LNCAP (cell line): Measurements from ENCODE around the gene PTPRN.

Experiments used
- TF ChIP-seq, protein P1 (sequence below): fragments of 450-650 bp; IDR thresholded peaks from 2 replicates; pipeline ENCODE4 v1.5.1; 2017; ENCODE audit warnings: mild to moderate bottlenecking

PTPRN gene

DNA sequence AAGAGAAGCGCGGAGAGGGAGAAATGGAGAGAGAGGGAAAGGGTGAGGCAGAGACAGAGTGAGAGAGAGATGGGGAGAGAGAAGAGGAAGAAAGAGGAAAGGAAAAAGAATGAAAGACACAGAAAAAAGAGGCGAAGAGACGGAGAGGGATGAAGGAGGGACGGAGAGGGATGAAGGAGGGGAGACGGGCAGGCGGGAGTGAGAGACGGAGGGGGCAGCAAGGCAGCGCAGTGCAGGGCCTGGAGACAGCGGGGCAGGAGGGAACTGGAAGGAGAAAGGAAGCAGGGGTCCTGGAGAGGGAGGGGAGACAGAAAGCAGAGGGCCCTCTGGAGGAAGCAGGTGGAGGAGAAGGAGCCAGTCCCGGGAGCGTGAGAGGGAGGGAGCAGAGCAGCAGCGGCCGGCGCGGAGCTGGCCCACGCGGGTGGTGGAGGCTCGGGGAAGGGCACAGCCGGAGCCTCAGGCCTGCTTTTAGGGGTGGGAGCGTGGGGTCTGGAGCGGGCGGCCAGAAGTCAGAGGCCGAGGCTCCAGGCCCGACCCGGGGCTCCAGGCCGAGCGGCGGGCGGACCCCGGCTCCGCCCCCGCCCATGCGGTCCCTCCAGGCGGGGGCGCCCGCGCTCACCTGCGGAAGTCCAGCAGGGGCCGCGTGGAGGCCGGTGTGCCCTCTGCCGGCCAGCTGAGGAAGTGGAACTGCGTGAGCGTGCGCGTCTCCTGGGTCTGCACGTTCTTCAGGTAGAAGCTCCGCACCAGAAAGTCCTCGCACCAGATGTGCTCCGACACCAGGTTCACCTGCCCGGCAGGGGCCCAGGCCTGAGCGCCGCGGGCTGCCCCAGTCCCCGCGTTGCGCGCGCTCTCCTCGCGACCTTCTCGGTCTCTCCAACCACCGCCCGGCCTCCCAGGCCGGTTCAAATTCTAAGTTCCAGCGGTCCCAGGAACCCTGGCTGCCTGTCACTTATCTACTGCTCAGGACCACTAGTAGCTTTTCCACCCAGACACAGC, 14.5 kb downstream of the PTPRN start:
- TF ChIP-seq, protein P1, sequence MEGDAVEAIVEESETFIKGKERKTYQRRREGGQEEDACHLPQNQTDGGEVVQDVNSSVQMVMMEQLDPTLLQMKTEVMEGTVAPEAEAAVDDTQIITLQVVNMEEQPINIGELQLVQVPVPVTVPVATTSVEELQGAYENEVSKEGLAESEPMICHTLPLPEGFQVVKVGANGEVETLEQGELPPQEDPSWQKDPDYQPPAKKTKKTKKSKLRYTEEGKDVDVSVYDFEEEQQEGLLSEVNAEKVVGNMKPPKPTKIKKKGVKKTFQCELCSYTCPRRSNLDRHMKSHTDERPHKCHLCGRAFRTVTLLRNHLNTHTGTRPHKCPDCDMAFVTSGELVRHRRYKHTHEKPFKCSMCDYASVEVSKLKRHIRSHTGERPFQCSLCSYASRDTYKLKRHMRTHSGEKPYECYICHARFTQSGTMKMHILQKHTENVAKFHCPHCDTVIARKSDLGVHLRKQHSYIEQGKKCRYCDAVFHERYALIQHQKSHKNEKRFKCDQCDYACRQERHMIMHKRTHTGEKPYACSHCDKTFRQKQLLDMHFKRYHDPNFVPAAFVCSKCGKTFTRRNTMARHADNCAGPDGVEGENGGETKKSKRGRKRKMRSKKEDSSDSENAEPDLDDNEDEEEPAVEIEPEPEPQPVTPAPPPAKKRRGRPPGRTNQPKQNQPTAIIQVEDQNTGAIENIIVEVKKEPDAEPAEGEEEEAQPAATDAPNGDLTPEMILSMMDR: peak; percentile 94

DNA sequence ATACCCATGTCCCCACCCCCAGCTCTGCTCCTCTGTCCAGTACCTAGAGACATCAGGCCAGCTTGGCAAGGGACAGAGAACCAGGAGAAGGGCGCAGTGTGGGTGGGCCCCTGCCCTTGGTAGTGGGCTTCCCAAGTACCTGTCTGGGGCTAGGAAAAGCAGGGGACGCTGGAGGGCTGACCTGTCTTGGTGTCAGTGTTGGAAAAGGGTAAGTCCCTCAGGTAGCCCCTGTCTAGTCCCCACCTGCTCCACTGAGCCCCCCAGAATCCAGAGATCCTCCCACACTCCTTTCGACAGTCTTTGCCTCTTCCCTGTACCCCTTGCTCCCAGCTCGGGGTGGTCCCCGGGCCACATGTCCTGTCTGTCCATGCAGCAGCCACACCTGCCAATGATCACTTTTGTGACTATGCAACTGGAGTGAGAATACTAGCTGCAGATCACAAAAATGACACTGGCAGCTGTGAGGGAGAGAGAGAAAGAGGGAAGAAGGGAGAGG, 15.4 kb downstream of the PTPRN start:
- TF ChIP-seq, protein P1: no peak

DNA sequence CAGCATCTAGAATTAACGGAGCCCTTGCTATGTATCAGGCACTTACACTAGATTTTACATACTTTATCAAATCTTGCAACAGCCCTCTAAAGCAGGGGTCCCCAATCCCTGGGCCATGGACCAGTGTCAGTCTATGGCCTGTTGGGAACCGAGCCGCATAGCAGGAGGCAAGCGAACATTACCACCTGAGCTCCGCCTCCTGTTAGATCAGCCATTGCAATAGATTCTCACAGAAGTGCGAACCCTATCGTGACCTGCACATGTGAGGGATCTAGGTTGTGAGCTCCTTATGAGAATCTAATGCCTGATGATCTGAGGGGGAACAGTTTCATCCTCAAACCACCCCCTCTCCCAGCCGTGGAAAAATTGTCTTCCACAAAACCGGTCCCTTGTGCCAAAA, 16.6 kb downstream of the PTPRN start:
- TF ChIP-seq, protein P1: no peak

DNA sequence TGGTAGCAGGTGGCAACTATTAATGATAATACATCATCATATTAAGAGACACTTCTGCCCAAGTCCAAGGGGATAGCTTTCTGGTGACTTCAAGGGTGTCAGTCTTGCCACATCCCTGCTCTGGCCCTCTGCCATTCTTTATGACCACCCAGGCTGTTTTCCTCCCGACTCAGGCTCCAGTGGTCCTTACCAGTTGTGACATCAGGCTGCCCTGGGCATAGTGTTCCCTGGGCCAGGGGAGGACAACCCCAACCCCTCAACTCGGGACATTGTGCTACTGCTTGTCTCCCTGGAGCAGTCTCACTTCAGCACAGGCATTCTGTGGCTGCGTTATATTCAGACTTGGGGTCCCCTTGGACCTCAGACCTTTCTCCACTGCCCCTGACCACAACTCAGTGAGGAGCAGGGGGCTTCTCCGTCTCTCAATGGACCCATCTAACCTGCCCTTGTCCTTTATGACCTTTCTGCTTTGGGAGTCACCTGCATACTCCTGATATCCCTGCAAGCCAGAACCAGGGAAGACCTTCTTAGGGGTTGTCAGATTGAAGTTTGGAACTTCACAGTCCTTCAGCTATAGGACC, 17.2 kb downstream of the PTPRN start:
- TF ChIP-seq, protein P1: no peak

DNA sequence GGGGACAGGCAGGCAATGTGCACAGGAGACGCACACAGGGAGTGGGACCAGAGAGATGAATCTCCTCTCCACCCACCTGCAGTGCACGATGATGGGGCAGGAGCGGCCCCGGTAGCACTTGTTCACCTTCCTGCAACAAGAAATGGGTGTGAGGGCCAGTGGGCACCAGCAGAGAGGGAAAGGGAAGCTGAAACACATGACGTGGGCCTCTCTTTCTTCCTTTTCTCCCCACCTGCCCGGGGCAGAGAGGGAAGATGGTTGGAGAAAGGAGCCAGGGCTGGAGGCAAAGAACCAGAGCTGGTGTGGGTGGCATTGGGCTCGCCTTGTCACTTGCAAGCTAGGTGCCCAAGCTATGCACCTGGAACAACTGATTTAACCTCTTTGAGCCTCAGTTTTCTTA, 17.8 kb downstream of the PTPRN start:
- TF ChIP-seq, protein P1: no peak

DNA sequence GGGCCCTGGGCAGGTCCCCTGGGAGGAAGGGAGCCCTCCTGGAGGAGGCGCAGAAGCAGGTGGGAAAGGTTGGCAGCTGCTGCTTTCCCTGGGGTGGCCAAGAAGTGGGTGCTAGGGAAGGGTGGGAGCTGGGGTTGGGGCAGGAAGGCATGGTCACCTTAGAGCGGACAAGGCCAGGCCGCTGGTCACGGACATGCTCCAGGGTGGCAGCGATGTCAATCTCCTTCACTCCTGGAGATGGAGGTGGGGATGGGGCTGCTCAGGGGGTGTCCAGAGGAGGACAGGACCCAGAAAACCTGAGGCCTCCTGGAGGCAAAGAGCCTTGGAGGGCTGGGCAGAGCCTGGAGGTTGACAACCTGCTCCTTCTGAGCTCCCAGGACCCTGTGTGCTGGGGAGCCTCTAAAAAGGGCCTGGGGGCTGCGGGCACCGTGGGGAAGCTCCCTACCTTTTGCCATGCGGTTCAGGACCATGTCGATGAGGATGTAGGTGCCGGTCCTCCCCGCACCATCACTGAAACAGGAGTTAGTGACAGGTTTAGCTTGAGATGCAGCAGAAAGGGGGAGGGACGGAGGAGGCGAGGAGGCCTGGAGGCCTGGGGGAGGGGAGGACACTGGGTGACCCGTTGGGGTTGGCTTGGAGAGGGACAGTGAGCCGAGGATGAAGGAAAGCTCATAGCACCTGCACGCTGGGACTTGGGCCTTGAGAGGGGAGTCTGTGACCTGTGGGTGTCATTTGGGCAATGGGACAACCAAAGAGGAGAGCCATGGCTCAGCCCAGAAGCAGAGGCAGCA, 18.6 kb downstream of the PTPRN start:
- TF ChIP-seq, protein P1: no peak
